GM18861 (cell line): ENCODE measurements around the gene MTA3.

Experiments used
- ATAC-seq: cut with Tn5 transposase; IDR thresholded peaks from one replicate; pipeline ENCODE4 v1.9.1; 2021; ENCODE audit not compliant: unreplicated experiment

Gene MTA3

DNA sequence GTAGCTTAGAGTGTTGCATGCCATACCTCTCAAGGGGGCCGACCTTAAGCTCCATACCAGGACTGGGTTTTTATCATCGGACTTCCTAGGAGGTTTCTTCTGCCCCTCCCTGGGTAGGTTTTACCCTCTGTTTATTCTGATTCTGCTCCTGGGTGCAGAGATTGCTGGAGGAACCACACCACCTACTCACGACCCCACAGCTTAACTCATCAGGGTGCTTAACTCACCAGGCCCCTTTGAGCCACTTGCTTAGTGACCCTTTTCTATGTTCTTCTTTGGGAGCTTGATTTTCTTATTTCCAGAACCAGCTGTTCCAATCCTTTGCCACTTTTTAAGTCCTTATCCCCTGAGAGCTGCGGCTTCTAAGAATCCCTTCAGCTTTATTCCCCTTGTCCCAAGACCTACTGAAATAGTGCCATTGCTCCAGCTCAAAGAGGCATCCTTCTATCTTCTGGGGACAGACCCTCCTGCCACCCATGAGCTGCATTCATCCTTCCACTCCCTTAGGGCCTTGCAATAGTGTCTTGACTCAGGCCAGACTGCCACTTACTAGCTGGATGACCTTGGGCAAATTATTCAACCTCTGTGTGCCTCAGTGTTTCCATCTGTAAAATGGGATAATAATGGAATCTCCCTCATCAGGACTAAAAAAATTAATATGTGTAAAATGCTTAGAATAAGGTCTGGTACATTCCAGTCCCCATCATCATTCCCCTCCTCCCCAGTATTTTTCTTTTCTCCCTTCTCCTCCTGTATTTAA, 189.7 kb downstream of the MTA3 start:
- ATAC-seq = no peak

DNA sequence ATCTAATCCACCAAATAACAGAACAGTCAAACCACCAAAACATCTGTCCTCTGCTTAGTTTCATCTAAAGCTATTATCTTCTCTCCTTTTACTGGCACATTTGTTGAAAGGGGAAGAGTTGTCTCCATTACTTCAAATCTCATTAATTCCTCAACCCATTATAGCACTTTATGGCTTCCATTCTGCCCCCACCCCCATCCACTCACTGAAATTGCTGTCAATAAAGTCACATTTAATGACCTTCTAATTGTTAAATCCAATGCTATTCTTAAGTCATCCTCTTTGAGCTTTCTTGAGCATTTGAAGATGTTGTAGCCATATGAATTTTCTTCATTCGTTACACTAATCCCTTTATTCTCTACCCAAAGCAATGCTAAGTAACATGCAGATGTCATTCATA, 190.3 kb downstream of the MTA3 start:
- no peak for ATAC-seq

DNA sequence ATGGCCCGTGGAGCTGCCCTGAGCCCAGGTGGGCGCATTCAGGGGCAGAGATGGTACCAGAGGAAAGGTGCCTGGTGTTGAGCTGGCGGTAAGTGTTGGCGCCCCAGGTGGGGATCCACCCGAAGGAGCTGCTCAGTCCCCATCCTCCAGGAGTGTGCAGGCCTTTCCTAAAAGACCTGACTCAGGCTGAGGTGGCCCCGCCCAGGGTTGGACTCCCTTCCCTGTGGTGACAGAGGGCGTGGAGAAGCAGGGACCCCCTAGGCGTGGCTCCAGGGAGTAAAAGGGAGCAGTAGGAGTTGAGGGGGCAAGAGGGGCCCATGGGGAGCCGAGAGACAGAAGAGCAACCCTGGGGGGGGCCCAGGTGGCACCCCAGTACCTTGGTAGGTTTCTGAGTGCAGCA, 193.1 kb downstream of the MTA3 start:
- no peak for ATAC-seq

DNA sequence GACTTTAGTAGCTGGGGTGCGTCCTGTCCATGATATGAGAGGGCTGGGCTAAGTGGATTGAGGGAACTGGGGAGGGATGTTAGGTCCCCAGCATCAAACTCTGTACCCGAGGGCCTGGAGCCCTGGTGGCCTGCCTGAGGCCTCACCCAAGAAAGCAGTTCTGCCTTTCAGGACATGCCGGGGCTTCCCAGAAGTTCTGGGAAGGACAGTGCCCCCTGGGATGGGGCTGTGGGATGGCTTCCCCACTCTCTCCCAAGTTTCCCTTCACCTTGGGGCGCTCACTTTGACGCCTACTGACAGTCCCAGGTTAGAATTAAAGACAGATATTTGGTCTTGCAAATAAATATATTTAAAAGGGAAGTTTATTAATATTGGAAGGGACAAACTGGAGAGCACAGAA, 193.7 kb downstream of the MTA3 start:
- ATAC-seq = no peak

DNA sequence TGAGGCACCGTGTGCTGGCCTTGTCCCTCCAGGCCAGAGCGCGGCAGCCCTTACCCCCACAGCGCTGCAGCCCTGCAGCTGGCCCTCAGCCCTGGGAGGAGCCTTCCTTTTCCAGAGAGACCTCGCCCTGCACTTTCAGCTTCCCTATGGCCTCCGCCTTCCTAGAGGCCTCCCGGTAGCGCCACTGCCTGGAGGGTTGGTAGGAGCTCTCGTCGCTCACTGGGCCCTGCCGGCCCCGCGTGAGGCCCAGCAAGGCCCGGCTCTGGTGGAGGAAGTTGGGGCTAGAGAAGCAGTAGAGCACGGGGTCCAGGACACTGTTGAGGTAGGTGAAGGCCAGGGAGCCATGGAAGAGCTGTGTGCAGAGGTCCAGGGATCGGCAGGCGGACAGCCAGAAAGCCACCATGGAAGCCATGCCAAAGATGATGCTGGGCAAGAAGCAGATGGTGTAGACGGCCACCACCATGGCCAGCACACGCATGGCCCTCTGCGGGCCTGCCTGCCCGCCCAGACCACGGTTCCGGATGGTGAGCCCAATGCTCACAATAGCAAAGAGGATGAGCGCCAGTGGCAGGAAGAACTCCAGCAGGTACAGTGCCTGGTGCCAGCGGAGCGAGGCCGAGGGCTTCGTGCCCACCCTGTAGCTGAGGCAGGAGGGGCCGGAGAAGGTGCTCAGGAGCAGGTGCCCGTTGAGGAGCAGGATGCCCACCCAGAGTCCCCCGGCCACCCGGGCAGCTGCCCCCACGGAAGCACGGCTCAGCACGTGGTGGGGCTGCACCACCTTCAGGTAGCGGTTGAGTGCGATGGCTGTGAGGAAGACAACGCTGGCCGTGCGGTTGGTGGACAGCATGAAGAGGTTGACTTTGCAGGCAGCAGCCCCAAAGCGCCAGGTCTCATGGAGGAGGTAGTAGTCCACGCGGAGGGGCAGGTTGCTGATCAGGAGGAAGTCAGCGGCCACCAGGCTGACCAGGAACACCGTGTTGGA, 194.7 kb downstream of the MTA3 start:
- ATAC-seq = no peak

DNA sequence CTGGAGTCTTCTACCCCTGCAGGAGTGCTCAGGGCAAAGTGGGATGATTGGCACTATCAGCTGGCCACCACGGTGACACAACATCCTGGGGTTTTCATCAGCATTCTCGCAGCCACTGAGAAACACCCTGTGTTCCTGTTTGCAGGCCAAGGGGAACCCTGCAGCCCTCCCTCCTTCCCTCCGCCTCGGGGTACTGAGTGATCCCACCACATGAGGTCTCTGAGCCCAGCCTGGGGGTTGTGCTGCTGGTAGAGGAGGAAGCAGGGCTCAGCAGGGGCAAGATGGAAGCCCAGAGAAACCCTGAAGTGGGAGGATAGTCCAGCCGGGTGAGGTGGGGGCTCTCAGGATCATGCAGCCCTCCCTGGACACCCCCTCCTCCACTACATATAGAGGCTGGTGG, 195.7 kb downstream of the MTA3 start, which contains the start of gene OXER1:
Gene OXER1 (minus strand): TSS at position 40 of the 400 bp plus-strand sequence. CDS start 73 bp downstream, outside the sequence.
- ATAC-seq = no peak

DNA sequence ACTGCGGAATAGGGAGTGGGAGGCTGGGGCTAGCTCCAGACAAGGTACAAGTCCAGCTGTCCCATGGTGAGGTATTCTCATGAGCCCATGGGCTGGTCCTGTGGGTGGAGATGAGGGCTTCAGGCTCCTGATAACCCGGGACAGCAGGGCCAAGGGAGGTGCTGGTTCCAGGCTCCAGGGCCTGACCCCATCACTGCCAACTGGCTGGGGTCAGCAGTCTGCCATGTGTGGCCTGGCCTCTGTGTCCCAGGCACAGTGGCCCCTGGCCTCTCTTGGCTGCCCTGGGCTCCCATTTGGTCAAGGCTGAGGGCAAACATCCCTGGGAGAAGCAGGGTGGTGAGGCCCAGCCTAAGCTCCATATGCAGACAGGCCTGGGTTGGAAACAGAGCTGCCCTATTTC, 196.5 kb downstream of the MTA3 start:
- no peak for ATAC-seq

DNA sequence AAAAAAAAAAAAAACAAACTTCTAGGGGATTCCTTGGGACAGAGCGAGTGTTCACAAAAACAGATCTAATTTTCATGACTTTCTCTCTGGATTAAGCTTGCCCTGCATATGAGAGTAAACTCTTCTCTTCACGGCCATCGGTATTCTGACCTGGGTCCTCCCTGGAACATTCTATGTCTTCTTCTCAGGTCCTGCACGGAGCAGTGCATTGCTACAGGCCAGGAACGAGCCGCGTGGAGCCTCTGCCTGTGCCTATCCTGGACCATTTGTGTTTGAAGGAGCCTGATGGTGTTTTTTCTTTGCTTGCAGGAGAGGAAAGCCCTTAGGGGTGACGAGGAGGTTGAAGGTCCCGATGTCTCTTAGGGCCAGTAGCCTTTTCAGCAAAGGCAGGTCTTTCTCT, 197.3 kb downstream of the MTA3 start:
- ATAC-seq = no peak

DNA sequence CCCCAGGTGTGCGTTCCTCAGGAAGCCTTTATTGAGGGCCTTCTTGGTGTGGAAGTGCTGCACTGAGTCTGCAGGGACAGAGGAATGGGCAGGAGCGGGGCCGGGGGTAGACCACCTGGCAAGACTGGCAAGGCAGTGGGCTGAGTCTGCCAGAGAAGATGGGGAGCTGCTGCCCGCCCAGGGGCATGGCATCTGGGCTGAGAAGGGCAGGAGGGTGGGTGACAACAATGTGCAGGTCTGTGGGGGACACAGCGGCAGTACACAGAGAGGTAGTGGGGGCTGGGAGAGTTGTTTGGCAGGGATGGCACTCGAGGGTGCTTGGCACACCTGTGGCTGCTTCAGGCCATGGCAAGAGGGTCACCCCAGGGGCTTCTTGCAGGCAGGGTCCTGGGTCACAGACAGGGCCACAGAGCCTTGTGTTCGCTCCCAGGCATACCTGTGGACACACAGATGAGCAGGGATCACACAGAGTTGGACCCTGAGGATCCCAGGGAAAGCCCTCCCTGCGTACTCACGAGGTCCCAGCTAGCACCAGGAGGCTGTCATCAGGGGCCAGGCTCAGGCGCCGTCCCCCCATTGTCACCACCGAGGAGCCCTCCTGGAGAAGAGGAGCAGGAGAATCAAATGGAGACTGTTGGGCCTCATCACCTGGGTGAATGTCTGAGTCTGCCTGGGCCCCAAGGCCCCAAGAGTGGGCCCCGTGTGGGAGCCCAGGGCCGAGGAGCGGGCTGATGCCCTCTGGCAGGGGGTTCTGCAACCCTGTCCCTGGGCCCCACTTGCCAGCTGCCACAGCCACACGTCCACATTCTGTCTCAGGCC, 198.9 kb downstream of the MTA3 start:
- no peak for ATAC-seq

DNA sequence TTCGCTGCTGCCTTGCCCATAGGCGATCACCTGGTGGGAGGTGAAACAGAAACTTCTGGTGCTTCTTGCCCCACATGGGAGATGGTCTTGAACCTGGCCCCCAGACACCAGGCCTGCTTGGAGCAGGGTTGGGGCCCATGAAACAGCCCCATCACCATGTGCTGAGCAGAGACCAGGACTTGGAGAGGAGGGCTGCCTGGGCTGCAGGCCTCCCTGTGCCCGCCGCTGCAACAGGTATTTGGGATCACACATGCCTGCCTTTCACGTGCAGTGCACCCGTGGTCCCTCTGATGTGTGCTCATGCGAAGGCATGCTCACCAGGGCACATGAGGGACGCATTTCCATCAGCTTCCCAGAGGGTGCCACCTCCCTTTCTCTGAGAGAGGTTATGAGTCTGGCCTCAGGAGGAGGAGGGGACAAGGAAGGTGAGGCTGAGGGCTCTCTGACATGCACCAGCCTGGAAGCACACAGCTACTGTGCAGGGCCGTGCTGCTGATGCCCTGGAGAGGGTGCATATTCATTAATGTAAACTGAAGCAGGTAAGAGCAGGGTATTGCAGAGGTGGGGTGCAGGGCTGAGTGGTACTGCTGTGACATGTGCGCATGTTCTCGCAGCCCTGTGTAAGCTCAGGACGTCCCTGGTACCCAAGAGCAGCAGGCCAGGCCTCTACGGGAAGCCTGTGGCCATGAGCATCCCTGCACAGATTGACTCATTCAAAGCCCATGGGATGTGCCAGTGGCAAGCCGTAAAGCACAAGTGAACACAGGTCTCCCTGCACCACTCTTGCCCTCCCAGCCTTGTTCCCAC, 199.7 kb downstream of the MTA3 start:
- ATAC-seq = no peak

DNA sequence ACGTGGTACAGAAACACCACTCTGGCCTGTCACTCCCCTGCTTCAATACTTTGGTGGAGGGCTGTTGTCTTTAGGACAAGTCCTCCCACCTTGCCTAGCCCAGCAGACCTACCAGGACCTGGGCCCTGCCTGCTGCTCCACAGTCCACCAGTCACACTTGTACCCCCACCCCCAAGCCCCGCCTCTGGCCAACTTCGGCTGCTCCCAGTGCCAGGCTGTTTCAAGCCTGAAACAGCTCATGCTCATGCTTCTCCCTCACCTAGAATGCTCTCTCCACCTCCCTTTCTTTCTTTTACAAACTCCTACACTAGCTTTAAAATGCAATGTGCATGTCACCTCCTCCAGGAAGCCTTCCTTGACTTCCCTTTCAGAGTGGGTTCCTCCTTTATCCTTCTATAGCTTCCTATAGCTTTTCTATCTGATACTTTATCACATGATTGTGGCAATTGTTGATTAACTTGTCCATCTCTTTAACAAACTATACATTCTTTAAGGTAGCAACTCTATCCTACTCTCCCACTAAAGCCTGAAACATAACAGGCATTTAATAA, 200.3 kb downstream of the MTA3 start:
- no peak for ATAC-seq

DNA sequence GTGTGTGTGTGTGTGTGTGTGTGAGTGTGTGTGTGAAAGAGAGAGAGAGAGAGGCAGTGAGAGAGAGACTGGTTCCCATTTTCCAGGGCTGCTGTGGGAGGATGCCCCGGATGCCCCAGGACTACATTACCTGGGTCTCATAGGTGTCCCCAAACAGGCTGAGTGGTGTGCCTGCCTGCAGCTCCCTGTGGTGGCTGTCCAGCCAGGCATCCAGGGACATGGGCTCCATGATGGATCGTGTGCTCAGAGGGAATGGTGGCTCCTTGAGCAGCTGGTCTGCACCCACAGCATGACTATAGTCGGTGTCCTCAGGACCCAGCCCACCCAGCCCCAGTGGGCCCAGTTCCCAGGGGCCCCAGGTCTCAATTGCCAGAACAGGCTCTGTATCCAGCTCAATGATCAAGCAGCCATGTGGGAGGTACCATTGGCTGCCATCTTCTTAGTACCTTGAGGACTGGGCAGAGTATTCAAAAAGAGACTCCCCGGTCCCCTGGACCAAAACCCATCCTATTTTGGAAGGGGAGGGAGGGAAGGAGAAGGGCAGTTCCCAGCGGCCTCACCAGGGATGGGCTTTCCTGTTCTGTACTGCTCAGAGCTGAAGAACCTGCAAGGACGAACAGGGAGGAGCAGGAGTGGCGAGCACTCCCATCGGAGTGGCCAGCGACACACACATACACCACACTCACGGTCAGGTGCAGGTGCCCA, 201.3 kb downstream of the MTA3 start:
- ATAC-seq = no peak

DNA sequence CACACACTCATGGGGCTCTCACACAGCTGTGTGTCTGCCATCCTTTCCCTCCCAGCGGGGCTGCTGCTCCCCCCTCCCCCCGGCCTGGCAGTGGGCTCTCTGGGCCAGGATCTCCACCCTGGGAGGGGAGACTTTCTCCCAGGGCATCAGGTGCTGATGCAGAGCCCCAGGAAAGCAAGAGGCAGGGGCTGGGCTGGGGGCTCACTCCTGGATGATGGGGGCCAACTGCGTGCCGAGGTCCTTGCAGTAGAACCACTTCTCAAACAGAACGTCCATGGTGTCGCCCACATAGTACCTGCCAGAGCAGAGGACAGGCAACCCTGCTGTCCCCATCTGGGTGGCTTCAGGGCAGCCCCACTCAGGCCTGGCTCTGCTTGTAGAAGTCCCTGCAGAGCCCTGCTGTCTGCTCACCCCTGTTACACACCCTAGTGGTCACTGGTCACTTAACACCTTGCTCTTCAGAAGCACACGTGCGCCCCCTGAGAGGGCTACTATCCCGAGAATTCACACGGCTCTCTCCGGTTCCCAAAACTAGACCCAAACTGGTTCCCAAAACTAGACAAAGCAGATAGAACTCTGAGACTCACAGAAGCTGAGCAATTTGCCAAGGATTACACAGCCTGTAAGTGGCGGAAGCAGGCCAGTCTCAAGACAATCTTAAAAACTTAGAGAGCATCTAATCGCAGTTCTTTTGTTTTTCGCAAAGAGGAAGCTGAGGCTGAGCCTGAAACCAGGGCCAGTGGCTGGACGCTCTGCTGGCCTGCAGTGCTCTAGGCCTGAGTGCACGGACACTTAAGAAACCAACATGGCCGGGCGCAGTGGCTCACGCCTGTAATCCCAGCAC, 202.1 kb downstream of the MTA3 start:
- ATAC-seq = peak; percentile 61

DNA sequence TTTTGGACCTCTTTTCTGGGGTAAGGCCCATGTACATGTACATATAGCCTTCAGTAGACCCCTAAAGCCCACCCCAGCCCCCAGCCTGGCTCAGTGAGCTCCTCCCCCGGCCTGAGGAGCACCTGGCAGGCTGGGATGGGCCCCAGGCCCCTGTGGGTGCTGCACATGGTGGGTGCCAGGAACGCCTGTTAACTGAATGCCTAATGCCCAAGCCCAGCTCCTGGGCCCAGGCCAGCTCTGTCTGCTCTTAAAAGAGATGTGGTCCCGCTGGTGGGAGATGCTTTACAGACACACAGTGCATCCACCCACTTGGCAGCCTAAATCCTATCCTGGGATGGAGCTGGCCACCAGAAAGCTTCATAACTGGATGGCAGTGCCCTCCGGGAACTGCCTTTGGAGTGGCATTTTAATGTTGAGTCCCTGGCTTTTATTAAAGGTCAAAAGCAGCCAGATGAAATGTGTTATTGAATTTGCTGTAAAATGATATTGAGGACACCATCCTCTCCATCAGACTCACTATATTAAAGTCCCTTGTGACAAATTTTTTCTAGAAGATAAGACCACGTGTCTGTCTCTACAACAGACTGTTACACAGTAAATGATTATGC, 203.2 kb downstream of the MTA3 start:
- no peak for ATAC-seq

DNA sequence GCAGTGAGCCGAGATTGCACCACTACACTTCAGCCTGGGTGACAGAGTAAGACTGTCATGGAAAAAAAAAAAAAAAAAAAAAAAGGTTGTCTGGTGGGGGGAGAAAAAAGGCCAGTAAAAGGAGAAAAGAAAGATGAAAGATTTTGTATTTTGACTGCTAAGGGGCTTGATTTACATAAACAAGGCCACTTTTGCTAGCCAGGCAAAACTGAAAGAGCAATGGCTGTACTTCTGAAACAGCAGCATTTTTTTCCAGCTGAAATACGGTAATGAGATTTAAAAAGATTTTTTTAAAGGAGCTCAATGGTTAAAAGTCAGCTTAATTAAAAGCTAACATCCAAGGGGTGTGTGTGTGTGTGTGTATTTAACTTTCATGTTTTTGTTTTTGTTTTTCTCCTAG, 206.8 kb downstream of the MTA3 start:
- no peak for ATAC-seq

DNA sequence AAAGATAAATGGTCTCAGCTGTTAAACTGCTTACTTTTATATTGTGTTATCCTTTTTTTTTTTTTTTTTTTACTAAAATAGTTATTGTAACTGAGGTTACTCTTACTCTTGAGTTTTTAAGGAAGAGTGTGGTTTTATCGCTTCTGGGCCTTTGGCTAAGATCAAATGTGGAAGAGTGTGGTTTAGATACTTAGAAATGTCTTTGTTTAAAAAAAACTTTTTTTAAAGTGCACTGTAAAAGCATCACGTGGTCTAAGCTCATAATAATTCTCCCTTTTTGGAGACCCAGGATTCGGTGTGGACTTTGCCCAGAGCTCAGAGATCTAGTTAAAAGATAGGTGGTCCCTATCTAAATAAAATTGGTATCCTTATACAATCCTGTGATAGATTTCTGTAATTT, 207.4 kb downstream of the MTA3 start:
- ATAC-seq = no peak

DNA sequence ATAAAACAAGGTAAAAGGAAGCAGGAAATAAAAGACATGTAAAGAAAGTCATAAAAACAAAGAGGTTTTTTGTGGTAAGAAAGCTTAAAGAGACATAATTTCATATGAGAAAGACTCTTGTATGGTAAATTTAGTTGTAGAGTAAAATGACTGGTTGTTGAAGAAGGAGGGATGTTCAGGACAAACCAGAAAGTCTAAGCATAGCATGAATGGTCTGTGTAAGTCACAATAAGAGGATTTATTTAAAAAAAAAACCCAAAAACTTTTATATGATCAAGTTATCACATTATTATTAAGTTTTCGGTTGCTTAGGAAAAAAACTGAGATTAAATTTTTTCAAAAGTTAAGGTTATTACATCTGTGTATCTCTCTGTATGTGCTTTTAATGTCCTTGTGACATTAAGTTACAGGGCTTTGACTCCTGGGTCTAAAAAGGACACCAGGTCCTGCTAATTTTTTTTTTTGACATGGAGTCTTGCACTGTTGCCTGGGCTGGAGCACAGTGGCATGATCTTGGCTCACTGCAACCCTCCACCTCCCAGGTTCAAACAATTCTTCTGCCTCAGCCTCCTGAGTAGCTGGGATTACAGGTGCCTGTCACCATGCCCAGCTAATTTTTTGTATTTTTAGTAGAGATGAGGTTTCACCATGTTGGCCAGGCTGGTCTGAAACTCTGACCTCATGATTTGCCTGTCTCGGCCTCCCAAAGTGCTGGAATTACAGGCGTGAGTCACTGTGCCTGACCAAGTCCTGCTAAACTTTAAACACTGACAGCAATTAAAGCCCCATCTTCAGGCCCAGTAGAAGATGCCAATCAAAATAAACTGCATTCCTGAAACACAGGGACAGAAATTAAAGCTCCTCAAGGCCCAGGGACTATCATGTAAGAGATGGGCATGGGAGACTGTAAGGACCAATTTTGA, 209.7 kb downstream of the MTA3 start:
- ATAC-seq = no peak
